ENCODE data around the gene CHSY3.

DNA sequence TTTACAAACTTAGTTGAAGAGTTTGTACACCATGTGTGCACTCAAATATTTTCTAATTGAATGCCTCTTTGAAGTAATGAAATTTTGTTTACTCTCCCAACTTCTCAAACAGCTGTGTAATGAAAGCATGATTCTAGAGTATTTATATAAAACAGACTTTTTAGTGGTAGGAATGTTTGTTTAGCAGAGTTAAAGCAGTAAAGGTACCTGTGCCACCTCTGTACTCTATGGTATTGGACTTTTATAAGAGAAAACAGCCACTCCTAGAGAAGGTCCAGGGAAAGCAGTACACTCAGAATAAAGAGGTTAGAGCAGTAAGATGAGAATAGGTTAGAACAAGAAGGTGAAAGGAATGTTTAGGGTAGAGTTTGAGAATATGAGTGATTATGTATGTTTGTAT is 163.1 kb downstream of the CHSY3 start:
- TF ChIP-seq, protein P1, sequence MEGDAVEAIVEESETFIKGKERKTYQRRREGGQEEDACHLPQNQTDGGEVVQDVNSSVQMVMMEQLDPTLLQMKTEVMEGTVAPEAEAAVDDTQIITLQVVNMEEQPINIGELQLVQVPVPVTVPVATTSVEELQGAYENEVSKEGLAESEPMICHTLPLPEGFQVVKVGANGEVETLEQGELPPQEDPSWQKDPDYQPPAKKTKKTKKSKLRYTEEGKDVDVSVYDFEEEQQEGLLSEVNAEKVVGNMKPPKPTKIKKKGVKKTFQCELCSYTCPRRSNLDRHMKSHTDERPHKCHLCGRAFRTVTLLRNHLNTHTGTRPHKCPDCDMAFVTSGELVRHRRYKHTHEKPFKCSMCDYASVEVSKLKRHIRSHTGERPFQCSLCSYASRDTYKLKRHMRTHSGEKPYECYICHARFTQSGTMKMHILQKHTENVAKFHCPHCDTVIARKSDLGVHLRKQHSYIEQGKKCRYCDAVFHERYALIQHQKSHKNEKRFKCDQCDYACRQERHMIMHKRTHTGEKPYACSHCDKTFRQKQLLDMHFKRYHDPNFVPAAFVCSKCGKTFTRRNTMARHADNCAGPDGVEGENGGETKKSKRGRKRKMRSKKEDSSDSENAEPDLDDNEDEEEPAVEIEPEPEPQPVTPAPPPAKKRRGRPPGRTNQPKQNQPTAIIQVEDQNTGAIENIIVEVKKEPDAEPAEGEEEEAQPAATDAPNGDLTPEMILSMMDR (IDR thresholded peaks at IDR 0.05; ENCODE audit: low read length), result no peak
- TF ChIP-seq EZH2 (IDR thresholded peaks at IDR 0.05; ENCODE audit: borderline replicate concordance, low read length), result no peak

All from OCI-LY1 (cell line).